Fibroblast of skin of left quadriceps (primary cell): Measurements from ENCODE around the gene PPP1R1B.

Source experiments
- DNase-seq, 2 experiments: peaks; one replicate each; pipeline ENCODE4 v3.0.0-alpha.2; 2013; ENCODE audit warnings: low read depth in 2 of 2

Gene PPP1R1B

GRCh38 chr17:39667262-39667944 lies 40.7 kb downstream of the PPP1R1B start:
- DNase-seq: no peak

GRCh38 chr17:39667945-39668924 lies 41.5 kb downstream of the PPP1R1B start, which contains the start of gene PNMT:
TSS of gene PNMT (plus strand) at chr17:39668453. CDS start at chr17:39668476, 23 bp downstream.
- DNase-seq: peak in 1 of 2 experiments; percentile 10

- DNase-seq: no peak
Observed at GRCh38 chr17:39669897-39670735, 43.4 kb downstream of the PPP1R1B start.

- no peak for DNase-seq
Observed at GRCh38 chr17:39670746-39671145, 44.0 kb downstream of the PPP1R1B start.

GRCh38 chr17:39671651-39672521 lies 45.1 kb downstream of the PPP1R1B start:
- DNase-seq: no peak

- DNase-seq: no peak
Observed at GRCh38 chr17:39672522-39673334, 46.0 kb downstream of the PPP1R1B start.

GRCh38 chr17:39673335-39674081 lies 46.8 kb downstream of the PPP1R1B start:
- no peak for DNase-seq

- no peak for DNase-seq
Observed at GRCh38 chr17:39674179-39674578, 47.4 kb downstream of the PPP1R1B start.

GRCh38 chr17:39674702-39675389 lies 48.1 kb downstream of the PPP1R1B start:
- no peak for DNase-seq

GRCh38 chr17:39675390-39676082 lies 48.8 kb downstream of the PPP1R1B start:
- no peak for DNase-seq

GRCh38 chr17:39676198-39676819 lies 49.6 kb downstream of the PPP1R1B start:
- DNase-seq: no peak

GRCh38 chr17:39677072-39677471 lies 50.3 kb downstream of the PPP1R1B start:
- DNase-seq: no peak

- DNase-seq: no peak
Observed at GRCh38 chr17:39677542-39678339, 51.0 kb downstream of the PPP1R1B start.

- DNase-seq: no peak
Observed at GRCh38 chr17:39678340-39679116, 51.8 kb downstream of the PPP1R1B start.

GRCh38 chr17:39679521-39680192 lies 52.9 kb downstream of the PPP1R1B start:
- no peak for DNase-seq
